ENCODE results near the gene TRIM38. TPM values are rescaled to one million over a fixed set of nuclear protein-coding genes. Genes with fewer than 3 reads are reported as not detected.
A peak's percentile ranks its signal among the peaks of the same experiment; 100 is the strongest.

Gene TRIM38, protein sequence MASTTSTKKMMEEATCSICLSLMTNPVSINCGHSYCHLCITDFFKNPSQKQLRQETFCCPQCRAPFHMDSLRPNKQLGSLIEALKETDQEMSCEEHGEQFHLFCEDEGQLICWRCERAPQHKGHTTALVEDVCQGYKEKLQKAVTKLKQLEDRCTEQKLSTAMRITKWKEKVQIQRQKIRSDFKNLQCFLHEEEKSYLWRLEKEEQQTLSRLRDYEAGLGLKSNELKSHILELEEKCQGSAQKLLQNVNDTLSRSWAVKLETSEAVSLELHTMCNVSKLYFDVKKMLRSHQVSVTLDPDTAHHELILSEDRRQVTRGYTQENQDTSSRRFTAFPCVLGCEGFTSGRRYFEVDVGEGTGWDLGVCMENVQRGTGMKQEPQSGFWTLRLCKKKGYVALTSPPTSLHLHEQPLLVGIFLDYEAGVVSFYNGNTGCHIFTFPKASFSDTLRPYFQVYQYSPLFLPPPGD
- 10 to 100 TPM in 1 of 4 donors, 1 to 10 TPM in 3; 3.5 to 16.4 (median 6.1) TPM for polyA plus RNA-seq
- long read RNA-seq, donor 1, full-length matches to known transcripts = 4 of 11 reads
- long read RNA-seq, donor 1, partial matches to known transcripts = 7 of 11 reads
- long read RNA-seq, donor 1, other reads (novel, unspliced or antisense) = 0 of 11 reads
- long read RNA-seq, donor 2, full-length matches to known transcripts = 2 of 2 reads
- long read RNA-seq, donor 2, partial matches to known transcripts = 0 of 2 reads
- long read RNA-seq, donor 2, other reads (novel, unspliced or antisense) = 0 of 2 reads
- long read RNA-seq, donor 3, partial matches to known transcripts = 5 of 5 reads
- long read RNA-seq, donor 3, other reads (novel, unspliced or antisense) = 0 of 5 reads
- long read RNA-seq, donor 4 = 0 reads
- long read RNA-seq, donor 5 = 0 reads
- long read RNA-seq, donor 6, full-length matches to known transcripts = 2 of 8 reads
- long read RNA-seq, donor 6, partial matches to known transcripts = 6 of 8 reads
- long read RNA-seq, donor 6, other reads (novel, unspliced or antisense) = 0 of 8 reads
- long read RNA-seq, donor 7 = 0 reads
- long read RNA-seq, donor 8 = 0 reads
- long read RNA-seq, donor 9, full-length matches to known transcripts = 2 of 2 reads
- long read RNA-seq, donor 9, partial matches to known transcripts = 0 of 2 reads
- long read RNA-seq, donor 9, other reads (novel, unspliced or antisense) = 0 of 2 reads
- long read RNA-seq, donor 10 = 0 reads

DNA sequence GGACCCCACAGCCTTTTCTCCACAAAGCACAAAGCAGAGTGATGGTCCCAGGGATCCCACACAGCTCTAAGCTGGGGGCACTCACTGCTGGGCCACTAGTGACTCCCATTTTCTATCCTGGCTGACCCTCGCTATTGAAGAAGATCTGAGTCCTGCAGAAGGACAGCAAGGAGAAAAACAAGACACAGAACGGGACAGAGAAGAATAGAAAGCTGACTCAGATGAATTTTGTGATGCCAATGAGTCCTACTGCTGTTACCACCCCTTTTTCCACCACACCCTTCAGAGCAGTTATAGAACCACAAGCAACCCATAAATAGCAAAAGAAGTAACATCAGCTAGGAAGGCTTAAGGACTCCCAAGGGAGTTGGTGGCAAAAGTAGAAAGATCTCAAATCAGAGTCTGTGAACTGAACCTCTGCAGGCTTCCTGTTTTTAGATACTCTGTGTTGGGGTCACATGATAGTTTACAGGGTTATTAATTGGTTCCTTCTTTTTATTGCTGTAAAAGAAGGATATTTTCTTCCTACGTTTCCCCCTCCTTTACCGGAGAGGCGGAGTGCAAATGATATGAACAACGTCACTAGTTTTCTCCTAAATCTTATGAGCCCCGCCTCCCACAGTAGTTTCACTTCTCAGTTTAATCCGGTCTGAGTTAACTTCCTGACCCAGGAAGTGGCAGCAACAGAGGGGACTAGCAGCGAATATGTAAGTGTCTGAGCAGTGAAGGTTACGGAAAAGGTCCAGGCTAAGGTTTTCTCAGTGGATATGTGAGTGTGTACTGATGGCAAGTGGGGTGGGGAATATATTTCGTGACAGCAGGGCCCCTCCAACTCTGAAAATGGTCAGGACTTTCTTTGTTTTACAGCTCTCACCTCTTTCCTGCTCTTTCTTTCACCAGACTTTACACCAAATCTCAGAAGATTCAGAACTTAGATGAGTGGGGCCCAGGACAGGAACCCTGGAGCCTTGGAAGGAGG, at the start of gene TRIM38:
TSS of gene TRIM38 (plus strand) at position 654 of the 979 bp plus-strand sequence. CDS start 3,721 bp downstream, outside the sequence.
- Histone ChIP-seq H3K4me1 (ENCODE audit: control insufficient read depth in 3 of 3, insufficient read depth in 2 of 3, low read depth in 1 of 3, low read length in 2 of 3) (peaks cover 4 to 23% (median 15%) of the 10 kb centered on the region in 3 donors), H3K27me3 (ENCODE audit: control insufficient read depth in 3 of 3, insufficient read depth in 3 of 3, low read length in 3 of 3) (no peaks in the 10 kb centered on the region), H3K36me3 (ENCODE audit: control insufficient read depth in 3 of 3, insufficient read depth in 2 of 3, low read depth in 1 of 3, low read length in 3 of 3) (peaks cover 0 to 16% (median 2%) of the 10 kb centered on the region in 3 donors), H3K9me3 (ENCODE audit: control insufficient read depth in 2 of 2, insufficient read depth in 1 of 2, low read depth in 1 of 2, low read length in 1 of 2) (peaks cover 0 to 19% of the 10 kb centered on the region in 2 donors), H3K4me3 (ENCODE audit: low read depth in 1 of 3, low read length in 3 of 3) (peak within 1 kb of the TSS; percentile 61 to 70 (median 61)), H3K27ac (ENCODE audit: low read depth in 1 of 3, low read length in 2 of 3) (peak within 1 kb of the TSS; percentile 87 to 95 (median 93))
- peak; percentile 91 to 95 for DNase-seq
- no peak for FAIRE-seq
- WGBS, 3 donors = 2 to 3% (median 3%) methylated on average over 11 of the region's 11 CpGs

DNA sequence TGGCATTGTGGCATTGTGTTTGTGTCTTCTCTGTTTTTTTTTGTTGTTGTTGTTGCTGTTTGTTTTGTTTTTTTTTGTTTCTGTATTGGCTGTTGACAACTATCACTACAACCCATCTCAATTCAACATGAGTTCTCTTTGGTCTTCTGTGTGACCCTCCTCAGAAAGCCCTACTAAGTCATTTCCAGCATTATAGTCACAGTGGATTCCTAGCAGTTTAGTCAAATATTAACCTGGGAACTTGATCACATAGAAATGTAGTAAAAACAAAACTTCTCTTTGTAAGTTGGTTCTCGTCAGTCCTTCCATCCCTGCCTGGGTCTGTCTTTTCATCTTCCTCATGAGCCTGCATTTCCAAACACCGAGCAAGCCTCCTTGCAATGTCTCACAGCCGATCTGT, 48.9 kb upstream of the TRIM38 start:
- Histone ChIP-seq H3K4me1 (ENCODE audit: control insufficient read depth in 3 of 3, insufficient read depth in 2 of 3, low read depth in 1 of 3, low read length in 2 of 3) (no peaks in the 10 kb centered on the region), H3K27me3 (ENCODE audit: control insufficient read depth in 3 of 3, insufficient read depth in 3 of 3, low read length in 3 of 3) (no peaks in the 10 kb centered on the region), H3K36me3 (ENCODE audit: control insufficient read depth in 3 of 3, insufficient read depth in 2 of 3, low read depth in 1 of 3, low read length in 3 of 3) (no peaks in the 10 kb centered on the region), H3K27ac (ENCODE audit: low read depth in 1 of 3, low read length in 2 of 3) (no peak overlapping the region), H3K9me3 (ENCODE audit: control insufficient read depth in 2 of 2, insufficient read depth in 1 of 2, low read depth in 1 of 2, low read length in 1 of 2) (no peaks in the 10 kb centered on the region), H3K4me3 (ENCODE audit: low read depth in 1 of 3, low read length in 3 of 3) (no peak overlapping the region)
- WGBS, 3 donors = 62 to 66% (median 66%) methylated on average over 3 of the region's 3 CpGs
- FAIRE-seq = no peak
- DNase-seq = no peak

- no peaks in the 10 kb centered on the region for H3K36me3 ChIP-seq (ENCODE audit: control insufficient read depth in 3 of 3, insufficient read depth in 2 of 3, low read depth in 1 of 3, low read length in 3 of 3)
- FAIRE-seq = no peak
- H3K4me3 ChIP-seq (ENCODE audit: low read depth in 1 of 3, low read length in 3 of 3) = no peak overlapping the region
- no peak for DNase-seq
- no peaks in the 10 kb centered on the region for H3K4me1 ChIP-seq (ENCODE audit: control insufficient read depth in 3 of 3, insufficient read depth in 2 of 3, low read depth in 1 of 3, low read length in 2 of 3)
- no peaks in the 10 kb centered on the region for H3K27me3 ChIP-seq (ENCODE audit: control insufficient read depth in 3 of 3, insufficient read depth in 3 of 3, low read length in 3 of 3)
- H3K9me3 ChIP-seq (ENCODE audit: control insufficient read depth in 2 of 2, insufficient read depth in 1 of 2, low read depth in 1 of 2, low read length in 1 of 2) = no peaks in the 10 kb centered on the region
- 73 to 78% (median 73%) methylated on average over 3 of the region's 3 CpGs for WGBS, 3 donors
- H3K27ac ChIP-seq (ENCODE audit: low read depth in 1 of 3, low read length in 2 of 3) = no peak overlapping the region
Measured at GRCh38 chr6:25916330-25916729, 46.3 kb upstream of the TRIM38 start.

DNA sequence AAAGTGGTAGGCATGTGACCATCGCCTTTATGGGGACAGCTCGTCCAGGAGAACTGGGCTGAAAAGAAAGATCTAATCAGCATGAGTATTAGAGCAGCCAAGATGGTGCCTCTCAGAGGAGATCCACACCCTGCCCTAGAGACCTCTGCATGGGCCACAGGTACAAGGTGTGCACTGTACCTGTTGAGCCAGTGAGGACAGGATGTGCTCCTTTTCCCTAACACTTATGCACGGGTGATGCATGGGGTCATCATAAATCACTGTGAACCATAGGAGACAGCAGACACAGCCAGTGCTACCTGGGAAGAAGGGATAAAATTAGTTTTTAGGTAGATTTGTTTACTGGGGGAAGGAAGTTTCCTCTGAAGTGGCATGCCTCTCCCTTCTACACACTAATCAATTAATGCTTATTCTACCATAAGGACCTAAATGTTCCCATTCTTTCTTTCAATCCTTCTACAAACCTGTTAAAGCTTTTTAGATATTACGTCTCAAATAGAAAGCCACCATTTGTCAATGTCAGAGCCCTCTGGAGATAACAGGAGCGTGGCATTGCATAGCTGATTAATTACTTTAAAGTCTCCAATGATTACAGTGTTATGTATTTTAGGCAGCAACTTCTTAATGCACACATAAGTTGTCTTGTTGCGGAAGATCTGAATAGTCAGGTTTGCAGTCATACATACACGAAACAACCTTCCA, 45.7 kb upstream of the TRIM38 start:
- Histone ChIP-seq H3K36me3 (ENCODE audit: control insufficient read depth in 3 of 3, insufficient read depth in 2 of 3, low read depth in 1 of 3, low read length in 3 of 3) (no peaks in the 10 kb centered on the region), H3K4me3 (ENCODE audit: low read depth in 1 of 3, low read length in 3 of 3) (no peak overlapping the region), H3K9me3 (ENCODE audit: control insufficient read depth in 2 of 2, insufficient read depth in 1 of 2, low read depth in 1 of 2, low read length in 1 of 2) (no peaks in the 10 kb centered on the region), H3K27me3 (ENCODE audit: control insufficient read depth in 3 of 3, insufficient read depth in 3 of 3, low read length in 3 of 3) (no peaks in the 10 kb centered on the region), H3K27ac (ENCODE audit: low read depth in 1 of 3, low read length in 2 of 3) (no peak overlapping the region), H3K4me1 (ENCODE audit: control insufficient read depth in 3 of 3, insufficient read depth in 2 of 3, low read depth in 1 of 3, low read length in 2 of 3) (no peaks in the 10 kb centered on the region)
- WGBS, 3 donors = 81 to 86% (median 84%) methylated on average over 7 of the region's 7 CpGs
- no peak for DNase-seq
- FAIRE-seq = no peak

DNA sequence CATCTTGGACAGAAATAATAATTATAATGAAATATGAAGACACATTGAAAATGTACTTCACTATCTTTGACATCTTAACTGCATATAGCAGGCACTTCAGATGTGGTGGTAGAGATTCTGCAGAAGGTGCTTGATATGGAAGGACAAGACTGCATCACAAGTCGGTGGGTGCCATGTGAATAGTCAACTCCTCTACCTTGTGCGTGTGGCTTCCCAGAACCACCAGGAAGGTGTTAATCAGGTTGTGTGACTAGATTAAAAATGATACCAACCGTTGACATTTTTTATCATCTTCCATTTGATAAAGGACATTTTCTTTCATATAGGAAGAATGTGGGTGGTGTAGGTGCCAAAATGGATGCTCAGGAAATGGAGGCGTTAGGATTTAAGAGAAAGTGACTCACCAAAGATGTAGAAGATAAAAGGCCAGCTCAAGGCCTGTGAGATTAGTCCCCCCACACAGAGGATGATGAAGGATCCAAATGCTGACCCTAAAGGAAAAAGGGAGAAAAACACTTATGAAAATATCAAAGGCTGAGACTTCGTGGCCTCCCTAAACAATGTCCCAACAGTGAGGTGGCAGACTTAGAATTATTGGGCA, 44.4 kb upstream of the TRIM38 start:
- no peaks in the 10 kb centered on the region for H3K9me3 ChIP-seq (ENCODE audit: control insufficient read depth in 2 of 2, insufficient read depth in 1 of 2, low read depth in 1 of 2, low read length in 1 of 2)

DNA sequence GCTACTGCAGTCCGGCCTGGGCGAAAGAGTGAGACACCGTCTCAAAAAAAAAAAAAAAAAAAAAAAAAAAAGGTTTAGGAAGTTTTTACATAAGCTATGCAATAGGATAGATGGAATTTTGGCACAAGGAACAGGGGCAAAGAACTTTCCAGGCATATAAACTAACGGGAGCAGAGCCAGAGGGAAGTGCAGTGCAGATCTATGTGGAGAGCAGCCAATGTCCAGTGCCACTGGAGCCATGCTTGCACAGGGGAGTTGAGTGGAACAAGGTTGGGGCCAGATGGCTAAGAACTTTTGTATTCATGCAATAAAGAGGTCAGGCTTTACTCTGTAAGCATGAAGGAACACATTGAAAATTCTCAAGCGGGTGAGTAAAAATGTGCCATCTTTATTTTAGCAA, 42.9 kb upstream of the TRIM38 start:
- H3K4me1 ChIP-seq (ENCODE audit: control insufficient read depth in 3 of 3, insufficient read depth in 2 of 3, low read depth in 1 of 3, low read length in 2 of 3) = no peaks in the 10 kb centered on the region
- 80 to 91% (median 89%) methylated on average over 4 to 5 of the region's 5 CpGs for WGBS, 3 donors
- H3K4me3 ChIP-seq (ENCODE audit: low read depth in 1 of 3, low read length in 3 of 3) = no peak overlapping the region
- H3K9me3 ChIP-seq (ENCODE audit: control insufficient read depth in 2 of 2, insufficient read depth in 1 of 2, low read depth in 1 of 2, low read length in 1 of 2) = no peaks in the 10 kb centered on the region
- DNase-seq (no peak), FAIRE-seq (no peak)
- H3K36me3 ChIP-seq (ENCODE audit: control insufficient read depth in 3 of 3, insufficient read depth in 2 of 3, low read depth in 1 of 3, low read length in 3 of 3) = no peaks in the 10 kb centered on the region
- no peak overlapping the region for H3K27ac ChIP-seq (ENCODE audit: low read depth in 1 of 3, low read length in 2 of 3)
- peaks cover 0 to 3% (median 0%) of the 10 kb centered on the region in 3 donors for H3K27me3 ChIP-seq (ENCODE audit: control insufficient read depth in 3 of 3, insufficient read depth in 3 of 3, low read length in 3 of 3)

More for the DNA sequence above, 44.4 kb upstream of the TRIM38 start:
- no peak overlapping the region for H3K27ac ChIP-seq (ENCODE audit: low read depth in 1 of 3, low read length in 2 of 3)
- H3K4me1 ChIP-seq (ENCODE audit: control insufficient read depth in 3 of 3, insufficient read depth in 2 of 3, low read depth in 1 of 3, low read length in 2 of 3) = no peaks in the 10 kb centered on the region
- WGBS, 3 donors = 71 to 77% (median 71%) methylated on average over 5 of the region's 5 CpGs
- FAIRE-seq = no peak
- H3K4me3 ChIP-seq (ENCODE audit: low read depth in 1 of 3, low read length in 3 of 3) = no peak overlapping the region
- H3K27me3 ChIP-seq (ENCODE audit: control insufficient read depth in 3 of 3, insufficient read depth in 3 of 3, low read length in 3 of 3) = peaks cover 0 to 3% (median 0%) of the 10 kb centered on the region in 3 donors
- no peak for DNase-seq
- no peaks in the 10 kb centered on the region for H3K36me3 ChIP-seq (ENCODE audit: control insufficient read depth in 3 of 3, insufficient read depth in 2 of 3, low read depth in 1 of 3, low read length in 3 of 3)

Measured in small intestine (tissue), 16 donors.